GM19328 (cell line): Measurements from ENCODE around the gene SNX2.
A peak's percentile ranks its signal among the peaks of the same experiment; 100 is the strongest.
"Not testable (repeated sequence)": the region's sequence is repeated elsewhere in the genome, so short reads cannot be mapped to it uniquely, and the experiment has no call there.

Source experiments
- ATAC-seq: cut with Tn5 transposase; IDR thresholded peaks from one replicate; pipeline ENCODE4 v1.9.1; 2021; ENCODE audit warnings: mild to moderate bottlenecking, moderate library complexity; ENCODE audit not compliant: unreplicated experiment

SNX2 gene

GRCh38 chr5:122774861-122775549 is at the start of gene SNX2:
Gene SNX2, plus strand, starts transcription at chr5:122775080. Its CDS starts 24 bp downstream, at chr5:122775104.
- peak; percentile 84 for ATAC-seq

GRCh38 chr5:122727112-122727541 is 47.8 kb upstream of the SNX2 start:
- peak; percentile 38 for ATAC-seq

- no peak for ATAC-seq
These were observed 44.8 kb upstream of the SNX2 start for GRCh38 chr5:122730037-122730436.

- ATAC-seq: no peak
These were observed 44.4 kb upstream of the SNX2 start for GRCh38 chr5:122730456-122730855.

GRCh38 chr5:122736086-122736845 is 38.6 kb upstream of the SNX2 start:
- peak; percentile 88 for ATAC-seq

- no peak for ATAC-seq
These were observed 36.8 kb upstream of the SNX2 start for GRCh38 chr5:122738088-122738487.

- no peak for ATAC-seq
These were observed 33.2 kb upstream of the SNX2 start for GRCh38 chr5:122741681-122742080.

- ATAC-seq: no peak
These were observed 31.6 kb upstream of the SNX2 start for GRCh38 chr5:122743261-122743660.

- ATAC-seq: no peak
These were observed 29.3 kb upstream of the SNX2 start for GRCh38 chr5:122745597-122745996.

- ATAC-seq: no peak
These were observed 25.0 kb upstream of the SNX2 start for GRCh38 chr5:122749886-122750285.

GRCh38 chr5:122751293-122751782 is 23.5 kb upstream of the SNX2 start:
- no peak for ATAC-seq

GRCh38 chr5:122753500-122753899 is 21.4 kb upstream of the SNX2 start:
- no peak for ATAC-seq

GRCh38 chr5:122755783-122756182 is 19.1 kb upstream of the SNX2 start:
- no peak for ATAC-seq

- ATAC-seq: peak; percentile 76
These were observed 18.5 kb upstream of the SNX2 start for GRCh38 chr5:122756264-122756911.

- peak; percentile 52 for ATAC-seq
These were observed 17.6 kb upstream of the SNX2 start for GRCh38 chr5:122757285-122757684.

GRCh38 chr5:122759241-122760070 is 15.4 kb upstream of the SNX2 start:
- ATAC-seq: no peak

- ATAC-seq: no peak
These were observed 14.6 kb upstream of the SNX2 start for GRCh38 chr5:122760236-122760635.

GRCh38 chr5:122761115-122761514 is 13.8 kb upstream of the SNX2 start:
- no peak for ATAC-seq

GRCh38 chr5:122761896-122762295 is 13.0 kb upstream of the SNX2 start:
- not testable (repeated sequence) for ATAC-seq

- ATAC-seq: no peak
These were observed 8.8 kb upstream of the SNX2 start for GRCh38 chr5:122766130-122766529.

GRCh38 chr5:122770477-122770876 is 4.4 kb upstream of the SNX2 start:
- no peak for ATAC-seq
